A673 (cell line): ENCODE results near the gene SMARCD2.

Source experiments
- EZH2 ChIP-seq: fragments of 200-600 bp; sonication (generic); IDR thresholded peaks from 2 replicates; pipeline ENCODE4 v1.6.1; 2017; ENCODE audit warnings: borderline replicate concordance, low read depth, mild to moderate bottlenecking, mixed read lengths, antibody characterized with exemption, low read length; ENCODE audit not compliant: poor library complexity, severe bottlenecking
- TF ChIP-seq, protein P1 (sequence below): fragments of 300-800, 200-600 bp; sonication (generic); conservative IDR thresholded peaks from 2 replicates; pipeline ENCODE4 v1.5.1; 2017; ENCODE audit warnings: low read depth, mild to moderate bottlenecking, antibody characterized with exemption, low read length, moderate library complexity, mixed read lengths

DNA sequence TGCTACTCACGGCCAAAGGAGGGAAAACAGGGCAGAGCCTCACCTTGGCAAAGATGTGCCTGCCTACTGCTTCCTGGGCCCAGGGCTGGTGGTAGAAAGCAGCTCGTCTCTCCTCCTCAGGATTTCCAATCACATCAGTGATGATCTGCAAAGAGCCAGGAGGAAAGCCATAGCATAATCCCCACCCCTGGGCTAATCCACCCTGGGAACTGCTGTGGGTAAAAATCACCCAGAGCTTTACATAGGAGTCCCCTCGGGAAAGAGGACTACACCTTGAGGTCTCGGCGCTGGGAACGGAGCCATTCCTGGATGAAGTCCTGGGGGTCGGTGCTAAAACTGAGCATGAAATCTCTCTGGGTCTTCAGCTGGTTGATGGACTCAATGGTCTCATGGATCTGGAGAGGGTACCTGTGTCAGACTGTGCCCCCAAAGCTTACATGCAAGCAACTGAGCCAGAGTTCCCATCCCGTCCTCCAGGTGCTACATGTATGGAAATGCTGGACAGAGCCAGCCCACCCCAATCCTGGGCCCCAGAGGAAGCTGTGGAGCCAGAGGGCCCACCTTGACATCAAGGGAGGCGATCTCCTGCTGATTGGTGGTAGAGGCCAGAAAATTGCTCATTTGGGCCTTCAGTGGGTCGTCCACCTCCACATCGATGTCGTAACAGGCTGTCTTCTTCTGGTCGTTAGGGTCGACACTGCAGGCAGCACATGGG lies 9.3 kb downstream of the SMARCD2 start:
- TF ChIP-seq, protein P1, sequence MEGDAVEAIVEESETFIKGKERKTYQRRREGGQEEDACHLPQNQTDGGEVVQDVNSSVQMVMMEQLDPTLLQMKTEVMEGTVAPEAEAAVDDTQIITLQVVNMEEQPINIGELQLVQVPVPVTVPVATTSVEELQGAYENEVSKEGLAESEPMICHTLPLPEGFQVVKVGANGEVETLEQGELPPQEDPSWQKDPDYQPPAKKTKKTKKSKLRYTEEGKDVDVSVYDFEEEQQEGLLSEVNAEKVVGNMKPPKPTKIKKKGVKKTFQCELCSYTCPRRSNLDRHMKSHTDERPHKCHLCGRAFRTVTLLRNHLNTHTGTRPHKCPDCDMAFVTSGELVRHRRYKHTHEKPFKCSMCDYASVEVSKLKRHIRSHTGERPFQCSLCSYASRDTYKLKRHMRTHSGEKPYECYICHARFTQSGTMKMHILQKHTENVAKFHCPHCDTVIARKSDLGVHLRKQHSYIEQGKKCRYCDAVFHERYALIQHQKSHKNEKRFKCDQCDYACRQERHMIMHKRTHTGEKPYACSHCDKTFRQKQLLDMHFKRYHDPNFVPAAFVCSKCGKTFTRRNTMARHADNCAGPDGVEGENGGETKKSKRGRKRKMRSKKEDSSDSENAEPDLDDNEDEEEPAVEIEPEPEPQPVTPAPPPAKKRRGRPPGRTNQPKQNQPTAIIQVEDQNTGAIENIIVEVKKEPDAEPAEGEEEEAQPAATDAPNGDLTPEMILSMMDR = no peak
- no peak for TF ChIP-seq EZH2
